Lower lobe of right lung (tissue), 2 donors: ENCODE measurements around the gene PALS1. TPM values are rescaled to one million over a fixed set of nuclear protein-coding genes. Genes with fewer than 3 reads are reported as not detected.

Experiments
- ATAC-seq, 2 donors: fragments of 200-7000 bp; cut with Tn5 transposase; one replicate each; pipeline ENCODE4 v1.9.1; 2020 to 2022; ENCODE audit warnings: mild to moderate bottlenecking in 2 of 2, moderate library complexity in 2 of 2
- DNase-seq: peaks from one replicate; pipeline ENCODE4 v3.0.0-alpha.2; 2020
- H3K27ac ChIP-seq: fragments of 200-600 bp; one replicate; pipeline ENCODE4 v1.8.0; 2022
- H3K27me3 ChIP-seq: fragments of 200-600 bp; one replicate; pipeline ENCODE4 v1.8.0; 2022; ENCODE audit warnings: low read depth
- H3K36me3 ChIP-seq: fragments of 200-600 bp; one replicate; pipeline ENCODE4 v1.8.0; 2022; ENCODE audit warnings: mild to moderate bottlenecking
- H3K4me1 ChIP-seq: fragments of 200-600 bp; one replicate; pipeline ENCODE4 v1.8.0; 2022
- H3K4me3 ChIP-seq: fragments of 200-600 bp; one replicate; pipeline ENCODE4 v1.8.0; 2022; ENCODE audit warnings: mild to moderate bottlenecking
- H3K9me3 ChIP-seq: fragments of 200-600 bp; one replicate; pipeline ENCODE4 v1.8.0; 2022
- intact Hi-C: fragments of 100-400 bp; cut with DNase I; formaldehyde crosslinking; loops from one replicate; pipeline ENCODE4 v1.11.0; 2022
- total RNA-seq: library from RNA; stranded (reverse); fragmentation: NEBNext Ultra II Directional; extraction: Animal tissue kit (Norgen Biotek cat#: 25700); gene quantifications from one replicate; pipeline ENCODE4 v1.2.1, GENCODE V29; 2021
- TF ChIP-seq, protein P1 (sequence below): fragments of 200-600 bp; IDR thresholded peaks from one replicate; pipeline ENCODE4 v1.8.0; 2022; ENCODE audit warnings: antibody characterized with exemption, mild to moderate bottlenecking
- donor health status: DM: no; HTN: yes; CAD: no; lungs with severe emphysema.

The PALS1 gene
- total RNA-seq, 1 donor from 2014 or later = 29.1 TPM

DNA sequence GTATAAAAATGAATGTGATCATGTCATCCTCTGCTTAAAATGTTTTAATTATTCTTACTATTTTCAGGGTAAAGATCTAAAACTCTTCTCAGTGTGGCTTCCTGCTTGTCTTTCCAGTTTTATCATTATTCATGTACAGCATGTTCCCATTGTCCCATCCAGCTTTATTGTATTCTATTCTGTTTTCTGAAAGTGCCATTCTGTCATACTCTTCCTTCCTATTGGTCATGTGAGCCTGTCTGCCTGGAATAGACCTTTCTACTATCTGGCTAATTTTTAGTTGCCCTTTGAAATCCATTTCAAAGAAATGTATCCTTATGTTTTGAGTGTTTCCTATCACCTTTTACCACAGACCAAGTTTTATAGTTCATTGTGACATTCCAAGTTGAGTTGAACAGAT, 34.9 kb downstream of the PALS1 start:
- TF ChIP-seq, protein P1, sequence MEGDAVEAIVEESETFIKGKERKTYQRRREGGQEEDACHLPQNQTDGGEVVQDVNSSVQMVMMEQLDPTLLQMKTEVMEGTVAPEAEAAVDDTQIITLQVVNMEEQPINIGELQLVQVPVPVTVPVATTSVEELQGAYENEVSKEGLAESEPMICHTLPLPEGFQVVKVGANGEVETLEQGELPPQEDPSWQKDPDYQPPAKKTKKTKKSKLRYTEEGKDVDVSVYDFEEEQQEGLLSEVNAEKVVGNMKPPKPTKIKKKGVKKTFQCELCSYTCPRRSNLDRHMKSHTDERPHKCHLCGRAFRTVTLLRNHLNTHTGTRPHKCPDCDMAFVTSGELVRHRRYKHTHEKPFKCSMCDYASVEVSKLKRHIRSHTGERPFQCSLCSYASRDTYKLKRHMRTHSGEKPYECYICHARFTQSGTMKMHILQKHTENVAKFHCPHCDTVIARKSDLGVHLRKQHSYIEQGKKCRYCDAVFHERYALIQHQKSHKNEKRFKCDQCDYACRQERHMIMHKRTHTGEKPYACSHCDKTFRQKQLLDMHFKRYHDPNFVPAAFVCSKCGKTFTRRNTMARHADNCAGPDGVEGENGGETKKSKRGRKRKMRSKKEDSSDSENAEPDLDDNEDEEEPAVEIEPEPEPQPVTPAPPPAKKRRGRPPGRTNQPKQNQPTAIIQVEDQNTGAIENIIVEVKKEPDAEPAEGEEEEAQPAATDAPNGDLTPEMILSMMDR = no peak
- intact Hi-C loops = no loop called here
- ATAC-seq = no peak
- no peaks in the 10 kb centered on the region for H3K27me3 ChIP-seq
- no peak overlapping the region for H3K4me3 ChIP-seq
- H3K27ac ChIP-seq = no peak overlapping the region
- peaks cover 3% of the 10 kb centered on the region for H3K36me3 ChIP-seq
- no peak for DNase-seq
- no peaks in the 10 kb centered on the region for H3K9me3 ChIP-seq
- H3K4me1 ChIP-seq = peaks cover 3% of the 10 kb centered on the region

- Histone ChIP-seq H3K36me3 (no peaks in the 10 kb centered on the region), H3K4me1 (no peaks in the 10 kb centered on the region), H3K4me3 (no peak overlapping the region), H3K27me3 (no peaks in the 10 kb centered on the region), H3K27ac (no peak overlapping the region), H3K9me3 (no peaks in the 10 kb centered on the region)
- DNase-seq (no peak), ATAC-seq (no peak)
- intact Hi-C loops = loop anchor here (10.0 kb wide), 1 partner anchor 116 kb away; no protein-coding TSS in a partner anchor
- TF ChIP-seq, protein P1 = no peak
Observed at GRCh38 chr14:67280506-67280905, 39.3 kb downstream of the PALS1 start.

DNA sequence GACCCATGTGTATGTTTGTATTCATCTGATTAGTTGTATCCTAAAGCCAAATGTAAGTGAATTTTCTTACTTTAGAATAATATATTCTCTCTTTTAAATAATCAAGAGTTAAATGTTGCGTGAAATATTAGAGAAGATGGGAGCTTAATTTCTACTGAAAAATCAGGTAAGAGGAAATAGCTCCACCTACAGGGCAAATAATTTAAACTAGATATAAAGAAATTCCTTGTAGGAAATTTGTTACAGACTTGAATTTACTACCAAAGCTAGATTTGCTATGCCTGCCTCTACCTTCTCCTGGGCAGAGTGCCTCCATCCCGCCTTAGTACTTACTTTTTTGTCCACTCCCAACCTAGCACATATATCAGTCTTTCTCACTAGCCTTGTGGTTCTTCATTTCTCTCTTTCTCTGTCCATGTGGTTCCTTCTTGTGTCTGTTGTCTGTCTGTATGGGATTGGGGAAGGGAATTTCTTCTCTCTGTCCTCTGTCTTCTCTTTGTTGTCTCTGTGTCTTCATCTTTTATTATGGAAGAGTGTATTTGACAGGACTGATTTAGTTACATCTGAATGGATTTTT, 44.7 kb downstream of the PALS1 start:
- intact Hi-C loops = loop anchor here (10.0 kb wide), 1 partner anchor 121 kb away; no protein-coding TSS in a partner anchor
- ATAC-seq (no peak), DNase-seq (no peak)
- Histone ChIP-seq H3K36me3 (no peaks in the 10 kb centered on the region), H3K27me3 (no peaks in the 10 kb centered on the region), H3K4me3 (no peak overlapping the region), H3K27ac (no peak overlapping the region), H3K9me3 (no peaks in the 10 kb centered on the region), H3K4me1 (no peaks in the 10 kb centered on the region)
- TF ChIP-seq, protein P1 = peak; percentile 59

Other genes starting within 250 kb of the PALS1 start
- 0.32 TPM for gene GARIN2, start 52.0 kb upstream of the PALS1 start, total RNA-seq
- gene ATP6V1D, start 118.4 kb downstream of the PALS1 start, total RNA-seq = 79.1 TPM
- gene EIF2S1, start 118.9 kb downstream of the PALS1 start, total RNA-seq = 64.7 TPM
- gene PLEK2, start 170.7 kb downstream of the PALS1 start, total RNA-seq = 2.3 TPM
- 6.4 TPM for gene TMEM229B, start 247.3 kb downstream of the PALS1 start, total RNA-seq